KMS-11 (cell line): ENCODE measurements around the gene PTGIS.
A peak's percentile ranks its signal among the peaks of the same experiment; 100 is the strongest.

ENCODE experiments used
- H2AFZ ChIP-seq: fragments of 200-600 bp; sonication (generic); 2 replicates; pipeline ENCODE4 v1.6.1; 2016; ENCODE audit warnings: antibody characterized with exemption, mixed run types, low read depth
- H3K27ac ChIP-seq: fragments of 200-600 bp; sonication (generic); 2 replicates; pipeline ENCODE4 v1.6.1; 2016; ENCODE audit warnings: mild to moderate bottlenecking, mixed run types
- H3K27me3 ChIP-seq: fragments of 200-600 bp; sonication (generic); 2 replicates; pipeline ENCODE4 v1.6.1; 2017; ENCODE audit warnings: mild to moderate bottlenecking, low read depth, mixed run types, moderate library complexity; ENCODE audit not compliant: insufficient read depth
- H3K36me3 ChIP-seq: fragments of 200-600 bp; sonication (generic); 2 replicates; pipeline ENCODE4 v1.6.1; 2017; ENCODE audit warnings: mild to moderate bottlenecking, mixed run types; ENCODE audit not compliant: insufficient read depth
- H3K4me1 ChIP-seq: fragments of 200-600 bp; sonication (generic); 2 replicates; pipeline ENCODE4 v1.6.1; 2016; ENCODE audit warnings: mild to moderate bottlenecking, low read depth, mixed run types; ENCODE audit not compliant: poor library complexity, severe bottlenecking
- H3K4me2 ChIP-seq: fragments of 200-600 bp; sonication (generic); 2 replicates; pipeline ENCODE4 v1.7.0; 2016; ENCODE audit warnings: mild to moderate bottlenecking, mixed run types
- H3K4me3 ChIP-seq: fragments of 200-600 bp; sonication (generic); IDR thresholded peaks from 2 replicates; pipeline ENCODE4 v1.6.1; 2017; ENCODE audit warnings: low read depth, low read length, mixed read lengths; ENCODE audit not compliant: insufficient read depth
- H3K79me2 ChIP-seq: fragments of 200-600 bp; sonication (generic); 2 replicates; pipeline ENCODE4 v1.6.1; 2016; ENCODE audit warnings: low read depth, mixed run types; ENCODE audit not compliant: insufficient read depth
- H3K9ac ChIP-seq: fragments of 200-600 bp; sonication (generic); 2 replicates; pipeline ENCODE4 v1.6.1; 2016; ENCODE audit warnings: mild to moderate bottlenecking, mixed run types
- H4K20me1 ChIP-seq: fragments of 200-600 bp; sonication (generic); 2 replicates; pipeline ENCODE4 v1.6.1; 2016; ENCODE audit warnings: mild to moderate bottlenecking, mixed run types; ENCODE audit not compliant: insufficient read depth
- TF ChIP-seq, protein P1 (sequence below): fragments of 200-600 bp; sonication (generic); conservative IDR thresholded peaks from 2 replicates; pipeline ENCODE4 v1.6.1; 2017; ENCODE audit warnings: low read depth, mild to moderate bottlenecking, antibody characterized with exemption, low read length, moderate library complexity, mixed read lengths

PTGIS gene

DNA sequence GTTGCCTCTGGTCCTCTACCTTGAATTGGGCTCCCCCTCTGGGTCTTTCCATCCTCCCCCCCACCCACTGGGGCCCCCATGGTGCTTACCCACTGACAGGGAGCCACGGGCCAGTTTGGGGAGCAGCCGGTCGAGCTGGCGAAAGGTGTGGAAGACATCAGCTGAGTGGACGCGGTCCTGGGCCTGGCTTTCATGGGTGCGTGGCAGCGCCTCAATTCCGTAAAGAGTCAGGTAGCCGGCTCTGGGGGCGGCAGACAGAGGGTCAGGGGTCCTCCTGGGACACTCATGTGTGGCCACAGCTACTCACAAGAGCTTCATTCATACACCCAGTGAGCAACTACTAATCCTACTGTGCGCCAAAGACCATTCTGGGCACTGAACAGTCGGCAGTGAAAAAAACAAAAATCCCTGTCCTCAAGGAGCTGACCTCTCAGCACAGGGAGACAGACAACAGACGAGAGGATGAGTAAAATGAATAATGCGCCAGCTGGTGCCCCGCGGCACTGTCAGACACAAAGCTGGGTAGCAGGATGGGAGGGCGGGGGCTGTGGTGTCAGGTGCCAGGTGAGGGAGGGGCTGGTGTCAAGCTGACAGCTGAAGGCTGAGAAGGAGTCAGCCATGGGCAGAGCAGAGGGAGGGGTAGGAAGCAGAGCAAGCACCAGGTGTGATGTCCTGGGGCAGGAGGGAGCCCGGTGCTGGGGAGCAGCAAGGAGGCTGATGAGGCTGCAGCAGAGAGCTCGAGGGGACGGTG, 28.3 kb downstream of the PTGIS start:
- H3K27ac ChIP-seq: no peak overlapping the region
- H3K36me3 ChIP-seq: no peaks in the 10 kb centered on the region
- no peak overlapping the region for H3K4me3 ChIP-seq

DNA sequence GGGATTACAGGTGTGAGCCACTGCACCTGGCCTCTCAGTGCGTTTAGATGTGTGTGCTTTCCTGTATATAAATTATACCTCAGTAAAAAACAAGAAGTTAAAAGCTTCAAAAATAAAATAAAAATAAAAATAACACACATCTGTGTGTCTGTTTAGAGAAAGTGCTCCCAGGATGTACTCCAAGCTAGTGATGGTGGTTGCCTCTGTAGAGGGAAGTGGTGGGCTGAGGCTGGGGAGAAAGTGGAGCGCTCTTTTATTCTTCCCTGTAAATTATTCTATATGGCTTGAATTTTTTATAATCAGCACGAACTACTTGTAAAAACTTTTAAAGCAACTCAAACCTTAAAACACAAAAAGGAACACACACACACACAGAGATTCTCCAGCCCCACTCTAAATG, 29.0 kb downstream of the PTGIS start:
- no peaks in the 10 kb centered on the region for H3K79me2 ChIP-seq
- no peak overlapping the region for H3K4me2 ChIP-seq
- TF ChIP-seq, protein P1, sequence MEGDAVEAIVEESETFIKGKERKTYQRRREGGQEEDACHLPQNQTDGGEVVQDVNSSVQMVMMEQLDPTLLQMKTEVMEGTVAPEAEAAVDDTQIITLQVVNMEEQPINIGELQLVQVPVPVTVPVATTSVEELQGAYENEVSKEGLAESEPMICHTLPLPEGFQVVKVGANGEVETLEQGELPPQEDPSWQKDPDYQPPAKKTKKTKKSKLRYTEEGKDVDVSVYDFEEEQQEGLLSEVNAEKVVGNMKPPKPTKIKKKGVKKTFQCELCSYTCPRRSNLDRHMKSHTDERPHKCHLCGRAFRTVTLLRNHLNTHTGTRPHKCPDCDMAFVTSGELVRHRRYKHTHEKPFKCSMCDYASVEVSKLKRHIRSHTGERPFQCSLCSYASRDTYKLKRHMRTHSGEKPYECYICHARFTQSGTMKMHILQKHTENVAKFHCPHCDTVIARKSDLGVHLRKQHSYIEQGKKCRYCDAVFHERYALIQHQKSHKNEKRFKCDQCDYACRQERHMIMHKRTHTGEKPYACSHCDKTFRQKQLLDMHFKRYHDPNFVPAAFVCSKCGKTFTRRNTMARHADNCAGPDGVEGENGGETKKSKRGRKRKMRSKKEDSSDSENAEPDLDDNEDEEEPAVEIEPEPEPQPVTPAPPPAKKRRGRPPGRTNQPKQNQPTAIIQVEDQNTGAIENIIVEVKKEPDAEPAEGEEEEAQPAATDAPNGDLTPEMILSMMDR: no peak
- H3K36me3 ChIP-seq: no peaks in the 10 kb centered on the region
- H4K20me1 ChIP-seq: no peaks in the 10 kb centered on the region
- no peak overlapping the region for H3K9ac ChIP-seq
- H3K4me3 ChIP-seq: no peak overlapping the region
- no peak overlapping the region for H3K27ac ChIP-seq
- H2AFZ ChIP-seq: no peak overlapping the region
- peaks cover 23% of the 10 kb centered on the region for H3K4me1 ChIP-seq
- no peaks in the 10 kb centered on the region for H3K27me3 ChIP-seq

More for the DNA sequence above, 28.3 kb downstream of the PTGIS start:
- Histone ChIP-seq H3K4me1 (peaks cover 16% of the 10 kb centered on the region), H3K4me2 (no peak overlapping the region), H2AFZ (no peak overlapping the region), H3K27me3 (no peaks in the 10 kb centered on the region), H4K20me1 (no peaks in the 10 kb centered on the region), H3K9ac (no peak overlapping the region), H3K79me2 (no peaks in the 10 kb centered on the region)
- TF ChIP-seq, protein P1: no peak

- Histone ChIP-seq H4K20me1 (no peaks in the 10 kb centered on the region), H3K27me3 (no peaks in the 10 kb centered on the region), H3K79me2 (no peaks in the 10 kb centered on the region), H3K4me2 (peak overlapping the region; percentile 22; the same call in 1 of the 2 replicates), H3K9ac (no peak overlapping the region), H3K4me3 (no peak overlapping the region), H2AFZ (no peak overlapping the region), H3K27ac (peak overlapping the region; percentile 63), H3K36me3 (no peaks in the 10 kb centered on the region), H3K4me1 (peaks cover 25% of the 10 kb centered on the region)
- TF ChIP-seq, protein P1: peak; percentile 98
These were observed 33.7 kb downstream of the PTGIS start for GRCh38 chr20:49534255-49534712.

DNA sequence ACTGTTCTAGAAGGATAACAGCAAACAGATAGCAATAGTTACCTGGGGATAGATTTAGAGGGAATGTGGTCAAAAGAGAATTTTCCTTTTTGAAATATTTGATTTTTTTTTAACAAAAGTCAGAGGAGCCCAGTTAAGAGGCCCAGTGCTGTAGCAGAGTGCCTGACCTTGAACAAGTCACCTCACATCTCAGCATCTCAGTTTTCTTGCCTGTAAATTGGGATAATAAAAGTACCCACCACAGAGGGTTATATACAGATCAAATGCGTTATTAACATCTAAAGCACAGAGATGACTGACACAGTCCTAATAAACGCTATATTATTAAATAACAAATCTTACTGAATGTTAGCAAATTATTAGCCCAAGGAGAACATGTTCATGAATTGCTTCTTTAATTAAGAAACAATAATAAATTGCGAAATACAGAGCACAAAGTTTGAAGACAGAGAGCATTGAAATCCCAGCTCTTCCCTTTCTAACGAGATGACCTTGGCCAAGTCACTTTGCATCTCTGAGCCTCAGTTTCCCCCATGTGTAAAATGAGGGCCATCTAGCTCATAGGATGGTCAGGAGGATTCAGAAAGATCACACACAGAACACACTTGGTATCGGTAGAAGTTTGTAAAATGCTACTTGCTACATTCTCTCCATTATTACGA, 35.5 kb downstream of the PTGIS start:
- H3K36me3 ChIP-seq: no peaks in the 10 kb centered on the region
- H4K20me1 ChIP-seq: no peaks in the 10 kb centered on the region
- H3K4me2 ChIP-seq: no peak overlapping the region
- no peaks in the 10 kb centered on the region for H3K79me2 ChIP-seq
- no peaks in the 10 kb centered on the region for H3K27me3 ChIP-seq
- H2AFZ ChIP-seq: no peak overlapping the region
- H3K4me3 ChIP-seq: no peak overlapping the region
- TF ChIP-seq, protein P1: no peak
- no peak overlapping the region for H3K27ac ChIP-seq
- H3K4me1 ChIP-seq: peaks cover 25% of the 10 kb centered on the region
- no peak overlapping the region for H3K9ac ChIP-seq
